ENCODE data around the gene RASAL1. TPM values are rescaled to one million over a fixed set of nuclear protein-coding genes. Genes with fewer than 3 reads are reported as not detected.

Gene RASAL1
- total RNA-seq, 1 donor from 2014 or later = 2.2 TPM

- H3K4me3 Mint-ChIP-seq (ENCODE audit: low read depth) = no peak overlapping the region
- H3K27ac Mint-ChIP-seq = no peak overlapping the region
- DNase-seq (ENCODE audit: low spot score) = no peak
- H3K9me3 Mint-ChIP-seq = no peaks in the 10 kb centered on the region
- intact Hi-C loops (cut with micrococcal nuclease) = no loop called here
- peaks cover 52% of the 10 kb centered on the region for H3K36me3 Mint-ChIP-seq (ENCODE audit: low read depth)
- peaks cover 10% of the 10 kb centered on the region for H3K27me3 Mint-ChIP-seq (ENCODE audit: low read depth)
- H3K4me1 Mint-ChIP-seq (ENCODE audit: low read depth) = peaks cover 7% of the 10 kb centered on the region
These were observed 21.8 kb upstream of the RASAL1 start for GRCh38 chr12:113157218-113157859.

GRCh38 chr12:113155646-113156045 is 20.1 kb upstream of the RASAL1 start:
- no peak for DNase-seq (ENCODE audit: low spot score)
- H3K27me3 Mint-ChIP-seq (ENCODE audit: low read depth) = peaks cover 17% of the 10 kb centered on the region
- H3K9me3 Mint-ChIP-seq = no peaks in the 10 kb centered on the region
- no peak overlapping the region for H3K27ac Mint-ChIP-seq
- peaks cover 11% of the 10 kb centered on the region for H3K4me1 Mint-ChIP-seq (ENCODE audit: low read depth)
- H3K36me3 Mint-ChIP-seq (ENCODE audit: low read depth) = peaks cover 36% of the 10 kb centered on the region
- H3K4me3 Mint-ChIP-seq (ENCODE audit: low read depth) = no peak overlapping the region
- intact Hi-C loops (cut with micrococcal nuclease) = no loop called here

DNA sequence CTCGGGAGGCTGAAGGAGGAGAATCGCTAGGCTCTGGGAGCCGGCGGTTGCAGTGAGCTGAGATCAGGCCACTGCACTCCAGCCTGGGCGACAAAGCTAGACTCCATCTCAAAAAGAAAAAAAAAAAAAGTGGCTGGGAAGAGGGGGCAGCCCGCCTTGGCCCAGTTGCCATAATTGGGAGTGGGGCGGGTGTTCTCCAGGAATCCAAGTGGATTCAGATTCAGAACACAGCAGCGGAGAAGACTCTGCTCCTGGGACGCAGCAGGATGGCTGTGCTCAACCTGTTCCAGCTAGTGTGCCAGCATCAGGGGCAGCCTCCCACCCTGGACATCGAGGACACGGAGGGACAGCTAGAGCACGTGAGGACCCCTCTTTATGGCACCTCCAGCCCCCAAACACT is 19.5 kb upstream of the RASAL1 start:
- H3K4me1 Mint-ChIP-seq (ENCODE audit: low read depth) = peaks cover 11% of the 10 kb centered on the region
- intact Hi-C loops (cut with micrococcal nuclease) = no loop called here
- H3K36me3 Mint-ChIP-seq (ENCODE audit: low read depth) = peaks cover 30% of the 10 kb centered on the region
- no peaks in the 10 kb centered on the region for H3K9me3 Mint-ChIP-seq
- H3K27ac Mint-ChIP-seq = no peak overlapping the region
- no peak for DNase-seq (ENCODE audit: low spot score)
- no peak overlapping the region for H3K4me3 Mint-ChIP-seq (ENCODE audit: low read depth)
- peaks cover 20% of the 10 kb centered on the region for H3K27me3 Mint-ChIP-seq (ENCODE audit: low read depth)

- H3K4me1 Mint-ChIP-seq (ENCODE audit: low read depth) = peaks cover 11% of the 10 kb centered on the region
- H3K27ac Mint-ChIP-seq = no peak overlapping the region
- H3K36me3 Mint-ChIP-seq (ENCODE audit: low read depth) = peaks cover 24% of the 10 kb centered on the region
- H3K9me3 Mint-ChIP-seq = no peaks in the 10 kb centered on the region
- H3K4me3 Mint-ChIP-seq (ENCODE audit: low read depth) = peak overlapping the region; percentile 45
- DNase-seq (ENCODE audit: low spot score) = no peak
- intact Hi-C loops (cut with micrococcal nuclease) = loop anchor here (5.0 kb wide), 2 partner anchors 57 to 162 kb away; no protein-coding TSS in a partner anchor
- peaks cover 24% of the 10 kb centered on the region for H3K27me3 Mint-ChIP-seq (ENCODE audit: low read depth)
These were observed 18.9 kb upstream of the RASAL1 start for GRCh38 chr12:113154351-113154973.

- H3K27ac Mint-ChIP-seq = no peak overlapping the region
- H3K27me3 Mint-ChIP-seq (ENCODE audit: low read depth) = peaks cover 24% of the 10 kb centered on the region
- intact Hi-C loops (cut with micrococcal nuclease) = loop anchor here (2.0 to 5.0 kb wide), 4 partner anchors 16 to 161 kb away; no protein-coding TSS in a partner anchor
- H3K4me3 Mint-ChIP-seq (ENCODE audit: low read depth) = peak overlapping the region; percentile 74
- DNase-seq (ENCODE audit: low spot score) = peak; percentile 36
- peaks cover 18% of the 10 kb centered on the region for H3K36me3 Mint-ChIP-seq (ENCODE audit: low read depth)
- H3K4me1 Mint-ChIP-seq (ENCODE audit: low read depth) = peaks cover 11% of the 10 kb centered on the region
- no peaks in the 10 kb centered on the region for H3K9me3 Mint-ChIP-seq
These were observed 17.6 kb upstream of the RASAL1 start for GRCh38 chr12:113152835-113153814.

DNA sequence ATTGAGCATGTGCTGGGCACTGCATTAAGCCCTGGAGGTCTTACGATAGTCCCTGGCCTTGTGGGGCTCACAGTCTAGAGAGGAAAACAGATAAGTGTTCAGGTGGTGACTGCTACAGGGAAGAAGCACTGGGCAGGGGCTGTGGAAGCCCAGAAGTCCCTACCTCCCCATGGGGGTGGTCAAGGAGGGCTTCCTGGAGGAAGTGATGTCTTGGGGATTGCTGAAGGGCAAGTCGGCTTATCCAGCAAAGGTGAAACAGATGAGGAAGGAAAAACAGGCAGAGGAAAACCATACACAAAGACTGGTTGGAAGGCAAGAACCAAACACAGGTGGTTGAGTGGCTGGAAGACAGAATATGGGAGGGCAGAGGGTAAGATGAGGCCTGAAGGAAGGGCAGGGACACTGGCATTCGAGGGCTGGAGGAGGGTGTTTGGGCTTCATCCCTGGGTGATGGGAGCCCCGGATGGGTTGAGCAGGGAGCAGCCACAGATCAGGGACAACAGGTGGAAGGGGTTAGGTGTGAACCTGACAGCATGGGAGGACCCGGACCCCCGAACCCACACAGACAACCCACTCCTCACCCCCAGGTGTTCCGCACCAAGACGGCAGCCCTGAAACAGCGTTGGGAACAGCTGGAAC is 16.8 kb upstream of the RASAL1 start:
- peak overlapping the region; percentile 74 for H3K4me3 Mint-ChIP-seq (ENCODE audit: low read depth)
- H3K27ac Mint-ChIP-seq = no peak overlapping the region
- H3K4me1 Mint-ChIP-seq (ENCODE audit: low read depth) = peaks cover 11% of the 10 kb centered on the region
- no peak for DNase-seq (ENCODE audit: low spot score)
- peaks cover 26% of the 10 kb centered on the region for H3K27me3 Mint-ChIP-seq (ENCODE audit: low read depth)
- H3K36me3 Mint-ChIP-seq (ENCODE audit: low read depth) = peaks cover 9% of the 10 kb centered on the region
- H3K9me3 Mint-ChIP-seq = no peaks in the 10 kb centered on the region
- intact Hi-C loops (cut with micrococcal nuclease) = loop anchor here (2.0 to 5.0 kb wide), 4 partner anchors 16 to 160 kb away; no protein-coding TSS in a partner anchor

- Mint-ChIP-seq H3K36me3 (ENCODE audit: low read depth) (peaks cover 3% of the 10 kb centered on the region), H3K9me3 (no peaks in the 10 kb centered on the region), H3K4me3 (ENCODE audit: low read depth) (peak overlapping the region; percentile 74), H3K27me3 (ENCODE audit: low read depth) (peaks cover 28% of the 10 kb centered on the region), H3K4me1 (ENCODE audit: low read depth) (peaks cover 11% of the 10 kb centered on the region), H3K27ac (no peak overlapping the region)
- intact Hi-C loops (cut with micrococcal nuclease) = loop anchor here (2.0 to 5.0 kb wide), 4 partner anchors 15 to 159 kb away; no protein-coding TSS in a partner anchor
- no peak for DNase-seq (ENCODE audit: low spot score)
These were observed 16.1 kb upstream of the RASAL1 start for GRCh38 chr12:113151655-113152054.

DNA sequence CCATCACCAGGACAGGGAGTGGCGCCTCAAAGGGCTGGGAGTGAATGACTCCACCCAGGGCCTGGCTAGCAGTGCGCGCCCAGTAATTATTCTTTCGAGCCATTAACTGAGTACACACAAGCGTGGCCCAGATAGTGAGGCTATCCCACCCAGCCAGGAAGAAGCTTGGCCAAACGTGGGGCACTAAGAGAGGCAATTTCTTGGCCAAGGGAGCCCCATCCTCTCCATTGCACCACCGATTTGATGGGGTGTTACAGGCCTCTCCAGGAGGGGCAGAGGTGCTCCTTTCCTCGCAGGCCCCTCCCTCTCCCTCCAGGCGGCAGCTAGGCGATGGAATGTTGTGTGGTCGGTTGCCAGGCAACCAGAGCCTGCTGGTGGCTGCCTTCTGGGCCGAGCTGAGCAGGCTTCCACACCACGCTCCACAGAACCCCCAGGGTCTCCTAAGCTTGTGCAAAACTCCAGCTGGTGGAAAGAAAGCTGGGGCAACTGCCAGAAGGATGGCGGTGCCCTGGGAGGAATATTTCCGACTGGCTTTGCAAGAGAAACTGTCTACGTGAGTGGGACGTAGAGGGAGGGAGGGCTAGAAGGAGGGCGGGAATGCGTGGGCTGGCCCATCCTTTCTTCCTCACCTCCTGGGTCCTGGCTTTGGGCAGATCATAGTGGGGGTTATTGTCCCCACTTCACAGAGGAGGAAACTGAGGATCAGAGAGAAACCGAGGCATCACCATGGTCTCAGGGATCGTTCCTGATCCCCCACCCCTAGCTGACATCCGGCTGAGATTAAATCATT is 14.0 kb upstream of the RASAL1 start, which contains the start of gene CFAP73:
CFAP73 (plus strand) TSS at position 364 of the 790 bp plus-strand sequence; CDS start at position 498, 134 bp downstream.
- intact Hi-C loops (cut with micrococcal nuclease) = loop anchor here (5.0 kb wide), 2 partner anchors 52 to 157 kb away; no protein-coding TSS in a partner anchor
- no peak for DNase-seq (ENCODE audit: low spot score)
- Mint-ChIP-seq H3K27ac (no peak within 1 kb of the TSS), H3K4me3 (ENCODE audit: low read depth) (no peak within 1 kb of the TSS), H3K27me3 (ENCODE audit: low read depth) (peaks cover 28% of the 10 kb centered on the region), H3K4me1 (ENCODE audit: low read depth) (peaks cover 11% of the 10 kb centered on the region), H3K36me3 (ENCODE audit: low read depth) (no peaks in the 10 kb centered on the region), H3K9me3 (no peaks in the 10 kb centered on the region)

DNA sequence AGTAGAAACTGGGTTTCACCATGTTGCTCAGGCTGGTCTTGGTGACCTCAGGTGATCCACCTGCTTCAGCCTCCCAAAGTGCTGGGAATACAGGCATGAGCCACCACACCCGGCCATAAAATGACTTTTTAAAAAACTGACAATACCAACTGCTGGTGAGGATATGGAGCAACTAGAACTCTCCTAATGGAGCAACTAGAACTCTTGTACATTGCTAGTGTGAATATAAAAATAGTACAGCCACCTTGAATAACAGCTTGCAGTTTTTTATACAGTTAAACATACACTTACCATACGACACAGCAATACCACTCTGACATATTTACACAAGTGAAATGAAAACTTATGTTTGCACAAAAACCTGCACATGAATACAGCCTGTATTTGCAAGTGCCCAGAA is 11.4 kb upstream of the RASAL1 start:
- H3K4me1 Mint-ChIP-seq (ENCODE audit: low read depth) = peaks cover 4% of the 10 kb centered on the region
- no peaks in the 10 kb centered on the region for H3K36me3 Mint-ChIP-seq (ENCODE audit: low read depth)
- H3K4me3 Mint-ChIP-seq (ENCODE audit: low read depth) = no peak overlapping the region
- intact Hi-C loops (cut with micrococcal nuclease) = no loop called here
- no peak overlapping the region for H3K27ac Mint-ChIP-seq
- H3K9me3 Mint-ChIP-seq = no peaks in the 10 kb centered on the region
- no peak for DNase-seq (ENCODE audit: low spot score)
- H3K27me3 Mint-ChIP-seq (ENCODE audit: low read depth) = peaks cover 14% of the 10 kb centered on the region

GRCh38 chr12:113145720-113146551 is 10.4 kb upstream of the RASAL1 start:
- no peak for DNase-seq (ENCODE audit: low spot score)
- no peak overlapping the region for H3K4me3 Mint-ChIP-seq (ENCODE audit: low read depth)
- H3K36me3 Mint-ChIP-seq (ENCODE audit: low read depth) = no peaks in the 10 kb centered on the region
- peaks cover 12% of the 10 kb centered on the region for H3K27me3 Mint-ChIP-seq (ENCODE audit: low read depth)
- H3K4me1 Mint-ChIP-seq (ENCODE audit: low read depth) = peaks cover 5% of the 10 kb centered on the region
- intact Hi-C loops (cut with micrococcal nuclease) = no loop called here
- no peak overlapping the region for H3K27ac Mint-ChIP-seq
- H3K9me3 Mint-ChIP-seq = no peaks in the 10 kb centered on the region

GRCh38 chr12:113144806-113145205 is 9.2 kb upstream of the RASAL1 start:
- DNase-seq (ENCODE audit: low spot score) = no peak
- H3K4me1 Mint-ChIP-seq (ENCODE audit: low read depth) = peaks cover 6% of the 10 kb centered on the region
- intact Hi-C loops (cut with micrococcal nuclease) = no loop called here
- H3K27ac Mint-ChIP-seq = no peak overlapping the region
- H3K36me3 Mint-ChIP-seq (ENCODE audit: low read depth) = no peaks in the 10 kb centered on the region
- peaks cover 5% of the 10 kb centered on the region for H3K27me3 Mint-ChIP-seq (ENCODE audit: low read depth)
- no peak overlapping the region for H3K4me3 Mint-ChIP-seq (ENCODE audit: low read depth)
- H3K9me3 Mint-ChIP-seq = no peaks in the 10 kb centered on the region
